GM21723 (cell line): ENCODE data around the gene RAB17.
"Not testable (repeated sequence)": the region's sequence is repeated elsewhere in the genome, so short reads cannot be mapped to it uniquely, and the experiment has no call there.

Experiments
- ATAC-seq: cut with Tn5 transposase; IDR thresholded peaks from one replicate; pipeline ENCODE4 v1.9.1; 2021; ENCODE audit warnings: mild to moderate bottlenecking, moderate library complexity; ENCODE audit not compliant: unreplicated experiment

RAB17 gene

DNA sequence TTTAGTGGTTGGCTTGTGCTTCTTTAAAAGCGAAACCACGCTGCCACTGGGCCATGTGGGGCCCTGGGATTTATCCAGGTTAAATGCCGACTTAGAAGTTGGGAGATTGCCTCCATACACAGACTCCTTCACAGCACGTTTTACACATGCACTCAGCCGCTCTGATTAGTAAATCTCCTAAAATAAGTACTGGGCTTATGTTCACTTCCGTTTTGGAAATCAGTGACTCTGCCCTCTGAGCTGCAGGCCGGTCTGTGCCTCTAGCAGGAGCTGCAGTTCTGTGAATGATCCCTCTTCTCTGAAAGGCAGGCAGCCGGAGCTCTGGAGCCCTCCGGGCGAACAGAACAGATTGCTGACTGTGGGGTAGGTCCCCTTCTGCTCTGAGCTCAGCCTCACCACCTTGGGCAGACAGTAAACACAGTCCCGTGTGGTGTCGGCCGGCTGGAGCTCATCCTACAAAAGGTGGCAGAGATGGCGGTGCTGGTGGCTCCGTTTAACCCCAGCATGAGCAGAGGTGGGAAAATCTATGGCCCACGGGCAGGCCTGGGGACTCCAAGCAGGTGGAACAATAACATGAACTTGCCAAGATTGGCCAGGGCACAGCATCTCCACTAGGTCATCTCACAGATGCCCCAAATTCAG, 9.8 kb upstream of the RAB17 start:
- ATAC-seq, result no peak

DNA sequence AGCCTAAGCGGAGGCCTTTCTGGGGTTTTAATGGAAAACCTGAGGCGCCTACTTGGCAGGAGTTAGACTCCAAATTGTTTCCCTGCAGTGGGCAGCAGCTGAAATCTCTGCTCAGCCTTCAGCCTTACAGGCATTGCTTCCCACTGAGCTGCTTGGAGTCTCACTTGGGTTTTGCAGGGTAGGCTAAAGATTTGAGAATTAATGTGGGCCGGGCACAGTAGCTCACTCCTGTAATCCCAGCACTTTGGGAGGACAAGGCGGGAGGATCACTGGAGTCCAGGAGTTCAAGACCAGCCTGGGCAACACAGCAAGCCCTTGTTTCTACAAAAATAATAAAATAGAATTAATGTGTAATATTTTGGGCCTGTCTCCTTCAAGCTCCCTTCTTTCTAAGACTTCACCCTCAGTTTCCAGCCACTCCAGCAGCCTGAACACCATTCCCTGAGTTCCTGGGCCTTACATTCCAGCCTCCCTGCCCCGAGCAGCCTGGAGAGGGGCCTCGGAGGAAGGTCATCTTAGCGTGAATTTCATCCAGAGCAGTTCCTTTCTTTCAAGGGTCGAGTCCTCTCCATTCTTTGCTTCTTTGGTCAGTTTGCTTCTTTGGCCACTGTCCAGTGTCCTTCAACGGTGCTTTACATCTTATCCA, 9.1 kb upstream of the RAB17 start:
- ATAC-seq, result no peak

GRCh38 chr2:237598468-237599208, 8.1 kb upstream of the RAB17 start:
- no peak for ATAC-seq

DNA sequence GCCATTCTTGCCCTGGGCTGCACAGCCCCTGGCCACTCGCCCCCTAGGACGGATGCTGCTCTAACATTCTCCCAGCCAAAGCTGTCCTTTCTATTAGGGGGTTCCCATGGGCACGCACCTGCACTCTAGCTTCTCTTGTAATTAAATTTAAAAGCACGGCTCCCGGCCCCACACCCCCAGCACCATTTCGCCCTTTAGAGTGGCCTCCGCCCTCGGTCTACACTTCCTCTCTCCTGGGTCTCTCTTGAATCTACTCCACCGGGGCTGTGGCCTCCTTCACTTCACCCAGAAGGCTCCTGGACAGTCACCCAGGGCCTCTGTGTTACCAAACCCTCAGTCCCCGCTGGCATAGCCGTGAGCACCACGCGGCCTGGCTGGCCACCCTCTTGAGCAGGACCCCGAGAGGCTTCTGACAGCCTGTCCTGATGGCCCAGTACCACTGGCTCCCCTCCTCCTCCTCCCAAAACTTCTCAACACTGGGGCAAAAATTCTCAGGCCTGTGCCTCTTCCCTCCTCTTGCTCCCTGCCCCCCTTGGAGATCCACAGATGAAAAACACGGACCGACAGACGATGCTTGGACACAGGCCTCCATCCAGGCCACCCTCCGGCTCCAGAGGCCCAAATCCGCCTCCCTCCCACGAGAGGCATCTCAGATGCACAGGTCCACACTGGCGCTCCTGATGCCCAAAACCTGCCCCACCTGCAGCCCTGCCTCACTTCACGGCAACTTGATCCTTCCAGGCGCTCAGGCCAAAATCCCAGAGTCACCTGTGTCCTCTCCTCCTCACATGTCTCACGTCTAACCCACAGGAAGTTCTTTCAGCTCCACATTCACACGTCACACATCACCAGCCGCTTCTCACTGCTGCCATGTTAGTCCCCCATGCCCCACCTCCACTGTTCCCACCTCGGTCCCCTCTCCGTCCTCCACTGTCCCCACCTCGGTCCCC, 6.9 kb upstream of the RAB17 start:
- ATAC-seq, result no peak

DNA sequence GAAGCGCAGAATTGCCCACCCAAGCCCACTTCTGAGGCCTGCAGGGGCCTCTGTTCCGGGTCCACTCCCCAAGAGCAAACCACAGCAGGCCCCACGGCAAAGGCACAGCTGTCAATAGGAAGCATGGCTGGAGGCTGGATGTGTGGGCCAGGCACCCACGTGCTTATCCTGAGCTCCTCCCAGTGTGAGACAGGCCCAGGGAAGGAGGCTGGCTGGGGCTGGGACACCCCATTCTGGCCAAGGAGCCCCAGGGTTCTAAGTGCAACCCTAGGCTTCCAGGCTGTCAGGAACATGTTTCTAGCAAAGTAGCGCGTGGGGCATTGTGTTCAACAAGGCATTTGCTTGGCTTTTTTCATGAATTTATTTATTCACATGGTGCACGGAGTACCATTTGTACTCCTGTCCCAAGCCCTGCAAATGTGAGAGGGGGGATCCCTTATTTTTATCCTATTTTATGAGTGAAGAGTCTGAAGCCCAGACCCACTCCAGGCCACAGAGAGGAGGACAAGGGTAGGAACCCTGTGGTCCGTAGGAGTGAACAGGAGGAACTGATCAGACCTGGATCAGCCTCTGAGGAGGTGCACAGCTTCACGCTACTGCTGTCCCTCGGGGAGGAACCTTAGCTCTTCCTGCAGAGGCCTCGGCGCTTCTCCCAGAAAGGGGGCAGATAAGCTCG, 6.1 kb upstream of the RAB17 start:
- no peak for ATAC-seq

DNA sequence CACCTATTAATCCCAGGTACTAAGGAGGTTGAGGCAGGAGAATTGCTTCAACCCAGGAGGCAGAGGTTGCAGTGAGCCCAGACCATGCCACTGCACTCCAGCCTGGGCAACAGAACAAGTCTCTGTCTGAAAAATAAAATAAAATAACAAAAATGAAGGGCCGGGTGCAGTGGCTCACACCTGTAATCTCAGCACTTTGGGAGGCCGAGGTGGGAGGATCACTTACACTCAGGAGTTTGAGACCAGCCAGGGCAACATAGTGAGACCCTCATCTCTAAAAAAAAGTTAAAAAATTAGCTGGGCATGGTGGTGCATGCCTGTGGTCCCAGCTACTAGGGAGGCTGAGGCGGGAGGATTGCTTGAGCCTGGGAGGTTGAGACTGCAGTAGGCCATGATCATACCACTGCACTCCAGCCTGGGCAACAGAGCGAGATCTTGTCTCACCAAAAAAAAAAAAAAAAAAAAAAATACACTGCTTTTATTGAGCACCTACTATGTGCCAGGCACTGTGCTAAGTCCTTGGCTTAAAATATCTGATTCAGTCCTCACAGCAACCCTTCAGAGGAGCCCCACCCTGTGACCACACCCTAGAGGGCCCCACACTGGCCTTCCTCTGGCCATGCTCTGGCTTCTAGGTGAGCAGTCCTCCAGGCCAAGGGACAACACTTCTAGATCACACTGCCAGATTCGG, 5.4 kb upstream of the RAB17 start:
- not testable (repeated sequence) for ATAC-seq

DNA sequence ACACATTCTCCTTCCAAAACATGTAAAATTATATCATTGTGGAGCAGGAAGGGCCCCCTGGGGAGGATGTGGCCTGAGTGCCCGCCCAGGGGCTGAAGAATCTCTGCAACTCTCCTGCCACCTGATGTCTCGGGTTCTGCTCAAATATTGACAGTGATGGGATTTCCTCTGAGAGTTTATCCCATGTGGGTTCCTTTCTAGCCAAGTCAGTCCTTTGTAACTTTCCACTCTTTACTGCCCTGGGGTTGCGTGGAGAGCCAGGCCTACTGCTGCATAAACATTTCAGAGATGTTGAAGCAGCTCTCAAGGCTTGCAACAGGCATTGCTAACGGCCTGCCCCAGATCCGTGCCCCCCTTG, 4.0 kb upstream of the RAB17 start:
- no peak for ATAC-seq

DNA sequence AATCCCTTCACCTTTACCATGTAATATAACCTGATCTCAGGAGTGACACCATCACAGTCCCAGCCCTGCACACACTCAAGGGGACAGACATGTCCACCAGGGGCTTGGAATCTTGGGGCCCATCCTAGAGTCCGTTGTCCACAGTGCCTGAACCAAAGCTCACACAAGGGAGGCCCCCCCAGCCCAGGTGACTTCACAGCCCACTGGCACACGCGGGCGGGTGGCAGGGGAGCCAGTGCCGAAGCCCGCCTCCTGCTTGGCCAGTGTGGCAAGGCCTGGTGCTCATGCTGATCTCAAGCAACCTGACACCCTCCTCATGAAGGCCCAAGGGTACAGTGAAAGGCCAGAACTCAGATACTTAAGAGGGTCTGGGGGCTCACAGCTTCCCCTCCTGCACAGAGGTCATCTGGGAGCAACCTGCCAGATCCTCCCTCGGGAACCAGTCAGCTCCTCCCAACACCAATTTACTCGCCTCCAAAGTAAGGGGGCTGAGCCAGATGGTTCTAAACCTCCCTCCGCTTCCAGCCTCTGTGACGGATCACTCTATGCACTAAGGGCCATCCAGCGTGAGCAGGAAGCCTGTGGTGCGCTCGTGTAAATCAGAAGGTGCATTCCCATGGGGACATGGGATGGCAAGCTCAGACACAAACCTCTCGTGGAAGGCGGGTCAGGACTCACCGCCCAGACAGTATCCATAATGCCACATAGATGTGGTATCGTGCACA, 3.2 kb upstream of the RAB17 start:
- no peak for ATAC-seq

GRCh38 chr2:237593036-237593435, 2.5 kb upstream of the RAB17 start:
- ATAC-seq, result no peak

- ATAC-seq, result no peak
Measured at GRCh38 chr2:237592425-237592980, 2.0 kb upstream of the RAB17 start.

- ATAC-seq, result no peak
Measured at GRCh38 chr2:237591141-237591881, 777 bp upstream of the RAB17 start.

DNA sequence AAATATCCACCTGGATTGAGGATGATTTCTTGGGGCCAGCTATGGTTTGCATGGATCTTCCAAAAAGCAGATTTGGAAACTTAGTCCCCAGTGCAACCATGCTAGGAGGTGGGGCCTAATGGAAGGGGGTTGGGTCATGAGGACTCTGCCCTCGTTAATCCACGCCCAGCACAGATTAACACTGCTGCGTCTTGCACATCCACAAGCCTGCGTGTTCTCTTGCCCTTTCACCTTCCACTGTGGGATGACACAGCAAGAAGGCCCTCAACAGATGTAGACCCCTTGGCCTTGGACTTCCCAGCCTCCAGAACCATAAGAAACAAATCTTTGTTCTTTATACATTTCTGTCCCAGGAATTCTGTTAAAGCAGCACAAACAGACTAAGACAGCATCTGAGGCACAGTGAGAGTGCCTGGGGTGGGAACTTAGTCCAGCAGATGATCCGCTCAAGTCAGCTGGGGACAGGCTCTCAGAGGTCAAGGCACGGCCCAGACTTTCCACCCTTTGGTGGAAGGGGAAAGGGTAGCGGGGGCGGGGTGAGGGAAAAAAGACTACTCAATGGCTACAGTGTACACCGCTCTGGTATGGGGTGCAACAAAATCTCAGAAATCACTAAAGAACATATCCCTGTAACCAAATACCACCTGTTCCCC, 2.4 kb downstream of the RAB17 start:
- ATAC-seq, result no peak

- no peak for ATAC-seq
Measured at GRCh38 chr2:237585590-237586221, 4.8 kb downstream of the RAB17 start.

- ATAC-seq, result no peak
Measured at GRCh38 chr2:237583385-237584295, 6.9 kb downstream of the RAB17 start.

- no peak for ATAC-seq
Measured at GRCh38 chr2:237581751-237582746, 8.5 kb downstream of the RAB17 start.
